ENCODE measurements around the gene NTN3.
"Not testable (repeated sequence)": the region's sequence is repeated elsewhere in the genome, so short reads cannot be mapped to it uniquely, and the experiment has no call there.

The NTN3 gene

GRCh38 chr16:2432286-2432685 is 38.8 kb upstream of the NTN3 start:
- Mint-ChIP-seq H3K36me3 (peaks cover 51% of the 10 kb centered on the region), H3K27ac (no peak overlapping the region), H3K4me1 (peaks cover 48% of the 10 kb centered on the region), H3K4me3 (no peak overlapping the region), H3K27me3 (peaks cover 6% of the 10 kb centered on the region), H3K9me3 (no peaks in the 10 kb centered on the region)
- CTCF ChIA-PET = no interaction called here
- DNase-seq = no peak

- no peak for DNase-seq
- Mint-ChIP-seq H3K27me3 (no peaks in the 10 kb centered on the region), H3K27ac (no peak overlapping the region), H3K4me3 (no peak overlapping the region), H3K9me3 (no peaks in the 10 kb centered on the region), H3K36me3 (peaks cover 57% of the 10 kb centered on the region), H3K4me1 (peaks cover 42% of the 10 kb centered on the region)
- CTCF ChIA-PET = no interaction called here
Observed at GRCh38 chr16:2432801-2433505, 38.1 kb upstream of the NTN3 start.

DNA sequence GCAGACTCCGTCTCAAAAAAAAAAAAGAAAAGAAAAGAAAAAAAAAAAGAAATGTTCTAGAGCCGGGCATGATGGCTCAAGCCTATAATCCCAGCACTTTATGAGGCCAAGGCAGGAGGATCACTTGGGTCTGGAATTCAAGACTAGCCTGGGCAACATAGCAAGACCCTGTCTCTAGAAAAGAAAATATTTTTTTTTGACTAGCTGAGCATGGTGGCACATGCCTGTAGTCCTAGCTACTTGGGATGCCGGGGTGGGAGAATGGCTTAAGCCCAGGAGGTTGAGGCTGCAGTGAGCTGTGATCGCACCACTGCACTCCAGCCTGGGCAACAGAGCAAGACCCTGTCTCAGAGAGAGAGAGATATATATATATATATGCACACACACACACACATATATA is 35.9 kb upstream of the NTN3 start:
- H3K9me3 Mint-ChIP-seq, DNase-seq, CTCF ChIA-PET, H3K4me3 Mint-ChIP-seq, H3K27me3 Mint-ChIP-seq, H3K27ac Mint-ChIP-seq: not testable (repeated sequence)
- H3K36me3 Mint-ChIP-seq = peaks cover 70% of the 10 kb centered on the region
- H3K4me1 Mint-ChIP-seq = peaks cover 48% of the 10 kb centered on the region

- no peaks in the 10 kb centered on the region for H3K27me3 Mint-ChIP-seq
- no peaks in the 10 kb centered on the region for H3K9me3 Mint-ChIP-seq
- H3K27ac Mint-ChIP-seq = no peak overlapping the region
- no peak for DNase-seq
- peaks cover 44% of the 10 kb centered on the region for H3K4me1 Mint-ChIP-seq
- no peak overlapping the region for H3K4me3 Mint-ChIP-seq
- peaks cover 66% of the 10 kb centered on the region for H3K36me3 Mint-ChIP-seq
- CTCF ChIA-PET = no interaction called here
Observed at GRCh38 chr16:2436110-2436509, 35.0 kb upstream of the NTN3 start.

- CTCF ChIA-PET = no interaction called here
- Mint-ChIP-seq H3K27me3 (no peaks in the 10 kb centered on the region), H3K36me3 (peaks cover 66% of the 10 kb centered on the region), H3K27ac (peak overlapping the region; percentile 55), H3K9me3 (no peaks in the 10 kb centered on the region), H3K4me3 (no peak overlapping the region), H3K4me1 (peaks cover 43% of the 10 kb centered on the region)
- no peak for DNase-seq
Observed at GRCh38 chr16:2437032-2437790, 33.9 kb upstream of the NTN3 start.

DNA sequence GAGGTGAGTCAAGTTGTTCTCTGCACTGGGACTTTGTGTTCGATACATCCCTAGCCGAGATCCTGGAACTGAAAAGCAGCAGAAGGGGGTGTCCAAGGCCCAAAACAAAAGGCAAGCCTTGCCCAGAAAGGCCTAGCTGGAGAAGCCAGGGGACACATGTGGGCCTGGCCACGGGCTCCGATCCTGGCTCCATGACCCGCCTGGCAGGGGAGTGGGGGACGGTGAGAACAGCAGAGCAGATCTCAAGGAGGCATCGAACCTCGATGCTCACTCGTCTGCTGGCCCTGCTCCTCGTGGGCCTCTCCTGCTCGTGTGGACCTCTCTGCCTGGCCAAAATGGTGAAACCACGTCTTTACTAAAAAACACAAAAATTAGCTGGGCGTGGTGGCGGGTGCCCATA is 33.0 kb upstream of the NTN3 start:
- Mint-ChIP-seq H3K36me3 (peaks cover 61% of the 10 kb centered on the region), H3K27ac (no peak overlapping the region), H3K4me3 (no peak overlapping the region), H3K27me3 (no peaks in the 10 kb centered on the region), H3K4me1 (peaks cover 34% of the 10 kb centered on the region), H3K9me3 (no peaks in the 10 kb centered on the region)
- CTCF ChIA-PET = interaction anchor here (3.1 kb wide), 1 partner anchor 9 kb away, joined by 10 read pairs; the partner anchor contains the start of gene CCNF
- no peak for DNase-seq

- Mint-ChIP-seq H3K9me3 (no peaks in the 10 kb centered on the region), H3K27ac (peak overlapping the region; percentile 79), H3K4me3 (no peak overlapping the region), H3K36me3 (peaks cover 61% of the 10 kb centered on the region), H3K4me1 (peaks cover 30% of the 10 kb centered on the region), H3K27me3 (no peaks in the 10 kb centered on the region)
- CTCF ChIA-PET = interaction anchor here (3.1 kb wide), 1 partner anchor 10 kb away, joined by 10 read pairs; the partner anchor contains the start of gene CCNF
- no peak for DNase-seq
Observed at GRCh38 chr16:2439598-2439997, 31.5 kb upstream of the NTN3 start.

GRCh38 chr16:2441143-2441804 is 29.8 kb upstream of the NTN3 start:
- H3K36me3 Mint-ChIP-seq = peaks cover 57% of the 10 kb centered on the region
- not testable (repeated sequence) for H3K27me3 Mint-ChIP-seq, H3K9me3 Mint-ChIP-seq, H3K4me3 Mint-ChIP-seq
- peak overlapping the region; percentile 37 for H3K27ac Mint-ChIP-seq
- CTCF ChIA-PET = interaction anchor here (1.0 to 3.1 kb wide), 3 partner anchors 12 to 246 kb away, joined by 3 to 10 read pairs (median 4); partner anchors contain the start of gene CCNF
- H3K4me1 Mint-ChIP-seq = peaks cover 27% of the 10 kb centered on the region
- peak; percentile 33 for DNase-seq

DNA sequence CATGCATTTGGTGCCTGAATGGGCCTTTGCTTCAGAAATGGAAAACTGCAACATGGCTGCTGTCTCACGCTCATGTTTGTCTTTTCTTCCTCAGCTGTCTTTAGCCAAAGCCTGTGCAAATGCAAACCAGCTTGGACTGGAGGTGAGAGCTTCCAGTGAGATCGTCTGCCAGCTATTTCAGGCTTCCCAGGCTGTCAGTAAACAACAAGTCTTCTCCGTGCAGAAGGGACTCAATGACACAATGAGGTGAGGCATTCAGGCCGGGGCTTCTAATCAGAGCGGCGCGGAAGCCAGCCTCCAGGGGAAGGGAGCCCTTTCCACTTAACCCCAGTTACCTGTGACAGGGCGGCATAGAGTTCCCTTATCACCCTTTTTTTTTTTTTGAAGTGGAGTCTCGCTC is 27.5 kb upstream of the NTN3 start:
- DNase-seq = no peak
- peaks cover 20% of the 10 kb centered on the region for H3K4me1 Mint-ChIP-seq
- H3K9me3 Mint-ChIP-seq = no peaks in the 10 kb centered on the region
- peaks cover 50% of the 10 kb centered on the region for H3K36me3 Mint-ChIP-seq
- H3K4me3 Mint-ChIP-seq = no peak overlapping the region
- H3K27me3 Mint-ChIP-seq = no peaks in the 10 kb centered on the region
- CTCF ChIA-PET = interaction anchor here (1.3 to 2.0 kb wide), 3 partner anchors 13 to 57 kb away, joined by 3 to 4 read pairs (median 4); no protein-coding TSS in a partner anchor
- H3K27ac Mint-ChIP-seq = no peak overlapping the region

- DNase-seq = no peak
- H3K27me3 Mint-ChIP-seq = no peaks in the 10 kb centered on the region
- H3K9me3 Mint-ChIP-seq = no peaks in the 10 kb centered on the region
- peaks cover 60% of the 10 kb centered on the region for H3K36me3 Mint-ChIP-seq
- no peak overlapping the region for H3K27ac Mint-ChIP-seq
- H3K4me1 Mint-ChIP-seq = no peaks in the 10 kb centered on the region
- H3K4me3 Mint-ChIP-seq = no peak overlapping the region
- CTCF ChIA-PET = no interaction called here
Observed at GRCh38 chr16:2447920-2448583, 23.0 kb upstream of the NTN3 start.

- CTCF ChIA-PET = no interaction called here
- Mint-ChIP-seq H3K27me3 (no peaks in the 10 kb centered on the region), H3K9me3 (no peaks in the 10 kb centered on the region), H3K36me3 (peaks cover 63% of the 10 kb centered on the region), H3K4me3 (no peak overlapping the region), H3K27ac (no peak overlapping the region), H3K4me1 (no peaks in the 10 kb centered on the region)
- no peak for DNase-seq
Observed at GRCh38 chr16:2449118-2449517, 22.0 kb upstream of the NTN3 start.

- Mint-ChIP-seq H3K9me3 (no peaks in the 10 kb centered on the region), H3K4me3 (no peak overlapping the region), H3K4me1 (no peaks in the 10 kb centered on the region), H3K27ac (no peak overlapping the region), H3K27me3 (no peaks in the 10 kb centered on the region), H3K36me3 (peaks cover 62% of the 10 kb centered on the region)
- DNase-seq = no peak
- CTCF ChIA-PET = interaction anchor here (0.6 to 1.0 kb wide), 3 partner anchors 9 to 389 kb away, joined by 3 to 4 read pairs (median 3); partner anchors contain the start of gene TEDC2
Observed at GRCh38 chr16:2450535-2450934, 20.6 kb upstream of the NTN3 start.

DNA sequence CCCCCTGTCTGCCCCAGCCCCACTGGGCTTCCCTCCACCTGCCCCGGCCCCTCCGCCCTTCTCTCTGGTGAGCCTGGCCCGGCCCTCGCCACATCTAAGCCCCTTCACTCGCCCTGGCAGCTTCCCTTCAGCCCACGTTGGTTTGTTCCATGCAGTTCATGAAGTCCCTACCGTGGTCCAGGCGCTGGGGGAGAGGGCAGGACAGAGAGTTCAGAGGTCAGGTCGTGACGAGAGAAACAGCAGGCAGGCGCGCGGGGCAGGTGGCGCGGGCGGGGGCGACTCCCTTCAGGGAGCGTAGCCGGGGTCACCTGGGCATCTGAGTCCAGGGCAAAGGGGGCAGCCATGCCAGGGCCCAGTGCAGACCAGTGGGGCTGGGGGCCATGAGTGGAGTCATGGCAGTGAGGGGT is 20.1 kb upstream of the NTN3 start:
- peaks cover 64% of the 10 kb centered on the region for H3K36me3 Mint-ChIP-seq
- no peak for DNase-seq
- no peaks in the 10 kb centered on the region for H3K4me1 Mint-ChIP-seq
- H3K4me3 Mint-ChIP-seq = no peak overlapping the region
- no peaks in the 10 kb centered on the region for H3K9me3 Mint-ChIP-seq
- H3K27ac Mint-ChIP-seq = no peak overlapping the region
- no peaks in the 10 kb centered on the region for H3K27me3 Mint-ChIP-seq
- CTCF ChIA-PET = interaction anchor here (0.6 to 1.0 kb wide), 2 partner anchors 8 to 388 kb away, joined by 3 to 4 read pairs; partner anchors contain the start of gene TEDC2

DNA sequence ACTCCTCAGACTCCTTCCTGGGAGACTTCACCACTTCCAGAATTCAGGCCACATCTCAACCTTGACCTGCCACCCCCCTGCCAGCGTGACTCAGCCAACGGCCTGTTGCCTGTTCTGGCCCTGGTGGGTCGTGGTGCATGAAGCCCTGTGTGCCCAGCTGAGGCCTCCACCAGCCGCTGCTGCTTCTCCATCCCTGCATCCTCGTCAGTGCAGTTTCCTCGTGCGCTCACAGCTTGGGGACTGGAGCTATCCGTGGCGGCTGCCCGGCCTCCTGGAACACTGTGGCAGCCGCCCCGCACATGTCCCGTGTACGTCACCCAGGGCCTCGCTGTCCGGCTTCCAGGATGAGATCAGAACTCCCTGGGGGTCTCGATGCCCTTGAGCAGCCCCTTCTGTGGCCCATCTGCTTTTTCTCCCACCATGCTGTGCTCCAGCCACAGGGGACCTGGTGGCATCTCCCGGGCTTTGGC is 19.2 kb upstream of the NTN3 start:
- CTCF ChIA-PET = no interaction called here
- Mint-ChIP-seq H3K9me3 (no peaks in the 10 kb centered on the region), H3K27me3 (no peaks in the 10 kb centered on the region), H3K4me1 (peaks cover 2% of the 10 kb centered on the region), H3K36me3 (peaks cover 63% of the 10 kb centered on the region), H3K4me3 (no peak overlapping the region), H3K27ac (no peak overlapping the region)
- DNase-seq = no peak
